Loucy (cell line): ENCODE measurements around the gene RBPMS2.

Experiments
- H2AFZ ChIP-seq: fragments of 200-600 bp; sonication (generic); 2 replicates; pipeline ENCODE4 v1.6.0; 2016; ENCODE audit warnings: antibody characterized with exemption, mild to moderate bottlenecking, low read length, moderate library complexity
- H3F3A ChIP-seq: fragments of 200-600 bp; 2 replicates; pipeline ENCODE4 v1.6.0; 2016; ENCODE audit warnings: antibody characterized with exemption, low read depth, mild to moderate bottlenecking
- H3K27me3 ChIP-seq: fragments of 200-600 bp; sonication (generic); 2 replicates; pipeline ENCODE4 v1.6.1; 2014; ENCODE audit warnings: low read length, mild to moderate bottlenecking; ENCODE audit not compliant: insufficient read depth, poor library complexity, severe bottlenecking
- H3K36me3 ChIP-seq: fragments of 200-600 bp; sonication (generic); 2 replicates; pipeline ENCODE4 v1.6.1; 2016; ENCODE audit warnings: low read length; ENCODE audit not compliant: insufficient read depth
- H3K4me1 ChIP-seq: fragments of 200-600 bp; sonication (generic); 2 replicates; pipeline ENCODE4 v1.5.1; 2014; ENCODE audit warnings: low read length, mild to moderate bottlenecking; ENCODE audit not compliant: insufficient read depth, poor library complexity, severe bottlenecking
- H3K4me2 ChIP-seq: fragments of 200-600 bp; sonication (generic); 2 replicates; pipeline ENCODE4 v1.6.0; 2014; ENCODE audit warnings: antibody characterized with exemption, low read length, low read depth, mild to moderate bottlenecking; ENCODE audit not compliant: poor library complexity, severe bottlenecking
- H3K4me3 ChIP-seq: fragments of 200-600 bp; sonication (generic); 2 replicates; pipeline ENCODE4 v1.5.1; 2014; ENCODE audit warnings: low read length, mild to moderate bottlenecking, mixed read lengths; ENCODE audit not compliant: poor library complexity, severe bottlenecking
- H3K79me2 ChIP-seq: fragments of 200-600 bp; sonication (generic); 2 replicates; pipeline ENCODE4 v1.6.1; 2014; ENCODE audit warnings: low read length; ENCODE audit not compliant: insufficient read depth
- H3K9ac ChIP-seq: fragments of 200-600 bp; sonication (generic); 2 replicates; pipeline ENCODE4 v1.6.0; 2014; ENCODE audit warnings: mild to moderate bottlenecking, low read depth, low read length, moderate library complexity; ENCODE audit not compliant: poor library complexity, severe bottlenecking
- H3K9me2 ChIP-seq: fragments of 200-600 bp; sonication (generic); replicated peaks from 2 replicates; pipeline ENCODE4 v1.6.1; 2016; ENCODE audit warnings: low read depth, low read length, mixed read lengths
- H3K9me3 ChIP-seq: fragments of 200-600 bp; sonication (generic); 2 replicates; pipeline ENCODE4 v1.6.1; 2014; ENCODE audit warnings: mild to moderate bottlenecking, antibody characterized with exemption, low read length, low read depth; ENCODE audit not compliant: insufficient read depth
- H4K20me1 ChIP-seq: fragments of 200-600 bp; sonication (generic); 2 replicates; pipeline ENCODE4 v1.6.0; 2014; ENCODE audit warnings: antibody characterized with exemption, low read length, mild to moderate bottlenecking; ENCODE audit not compliant: insufficient read depth, poor library complexity, severe bottlenecking
- CTCF ChIP-seq: fragments of 200-600 bp; sonication (generic); conservative IDR thresholded peaks from 2 replicates; pipeline ENCODE4 v1.5.1; 2014; ENCODE audit warnings: mild to moderate bottlenecking, antibody characterized with exemption, low read length
- EZH2phosphoT487 ChIP-seq: fragments of 200-600 bp; IDR thresholded peaks from 2 replicates; pipeline ENCODE4 v1.6.1; 2018; ENCODE audit warnings: antibody characterized with exemption, mild to moderate bottlenecking, moderate library complexity, borderline replicate concordance

RBPMS2 gene

GRCh38 chr15:64763874-64764273 lies 11.5 kb downstream of the RBPMS2 start:
- Histone ChIP-seq H3K9me2 (no peaks in the 10 kb centered on the region), H3K4me1 (peaks cover 10% of the 10 kb centered on the region), H3K36me3 (no peaks in the 10 kb centered on the region), H2AFZ (no peak overlapping the region), H3K4me3 (no peak overlapping the region), H3K79me2 (no peaks in the 10 kb centered on the region), H3F3A (no peaks in the 10 kb centered on the region), H3K27me3 (no peaks in the 10 kb centered on the region), H4K20me1 (no peaks in the 10 kb centered on the region), H3K9ac (no peak overlapping the region), H3K9me3 (no peaks in the 10 kb centered on the region), H3K4me2 (no peak overlapping the region)
- TF ChIP-seq CTCF (no peak), EZH2phosphoT487 (no peak)

DNA sequence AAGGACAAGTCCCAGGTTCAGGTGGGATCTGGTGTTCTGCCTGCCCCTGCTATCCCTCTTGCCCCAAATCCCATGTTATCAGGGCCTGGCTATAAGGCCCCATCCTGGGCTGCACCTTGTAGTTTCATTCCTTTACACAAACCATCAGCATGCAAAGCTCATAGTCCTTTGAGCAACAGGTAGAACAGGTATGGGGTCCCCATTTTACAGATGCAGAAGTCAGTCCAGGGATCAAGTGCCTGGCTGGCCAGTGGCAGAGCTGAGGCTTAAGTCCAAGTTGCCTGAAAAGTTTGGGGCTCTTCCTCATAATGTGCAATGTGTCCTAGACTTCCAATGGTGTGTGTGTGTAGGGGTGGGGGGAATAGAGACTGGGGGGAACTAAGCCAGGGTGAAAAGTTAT lies 11.9 kb downstream of the RBPMS2 start:
- Histone ChIP-seq H3K9ac (no peak overlapping the region), H3F3A (no peaks in the 10 kb centered on the region), H3K4me2 (no peak overlapping the region), H2AFZ (no peak overlapping the region), H3K79me2 (no peaks in the 10 kb centered on the region), H3K27me3 (no peaks in the 10 kb centered on the region), H3K36me3 (no peaks in the 10 kb centered on the region), H3K9me2 (no peaks in the 10 kb centered on the region), H3K9me3 (no peaks in the 10 kb centered on the region), H4K20me1 (no peaks in the 10 kb centered on the region), H3K4me1 (peaks cover 10% of the 10 kb centered on the region), H3K4me3 (no peak overlapping the region)
- TF ChIP-seq CTCF (no peak), EZH2phosphoT487 (no peak)

DNA sequence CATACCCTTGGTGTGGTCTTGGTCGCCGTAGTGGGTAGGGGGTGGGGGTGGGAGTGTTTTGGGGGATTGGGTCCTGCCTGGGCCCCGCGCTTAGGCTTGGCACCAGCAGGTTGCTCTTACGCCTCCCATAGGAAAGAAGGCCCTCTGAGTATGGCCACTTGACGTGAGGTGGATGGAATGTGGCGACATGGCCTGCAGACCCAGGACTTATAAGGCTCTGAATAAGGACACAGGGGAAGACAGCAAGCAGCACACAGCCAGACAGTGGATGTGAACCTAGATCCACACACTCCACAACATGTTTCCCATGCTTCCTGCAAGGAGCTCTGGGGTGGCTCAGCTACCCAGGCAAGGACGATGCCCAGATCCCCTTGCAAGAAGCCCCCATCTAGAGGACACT lies 12.4 kb downstream of the RBPMS2 start:
- Histone ChIP-seq H3K9me2 (no peaks in the 10 kb centered on the region), H3K36me3 (no peaks in the 10 kb centered on the region), H3K79me2 (no peaks in the 10 kb centered on the region), H3F3A (no peaks in the 10 kb centered on the region), H3K4me3 (no peak overlapping the region), H2AFZ (no peak overlapping the region), H4K20me1 (no peaks in the 10 kb centered on the region), H3K4me1 (peaks cover 10% of the 10 kb centered on the region), H3K27me3 (no peaks in the 10 kb centered on the region), H3K9me3 (no peaks in the 10 kb centered on the region), H3K9ac (no peak overlapping the region), H3K4me2 (no peak overlapping the region)
- TF ChIP-seq CTCF (no peak), EZH2phosphoT487 (no peak)
